ENCODE results near the gene PTGDS.

- TF ChIP-seq CTCF (IDR thresholded peaks at IDR 0.05) (no peak), ZFX (IDR thresholded peaks at IDR 0.05; ENCODE audit: borderline replicate concordance) (no peak)
Measured at GRCh38 chr9:137023157-137023556, 45.9 kb downstream of the PTGDS start.
